Ovary (tissue), 9 donors: ENCODE data around the gene JPT2. TPM values are rescaled to one million over a fixed set of nuclear protein-coding genes. Genes with fewer than 3 reads are reported as not detected.

Experiments
- DNase-seq, 5 donors: peaks; one replicate each; pipeline ENCODE4 v3.0.0-alpha.2; 2019 to 2020
- H3K27ac ChIP-seq, 2 donors: fragments of 200-600 bp; one replicate each; pipeline versions ENCODE4 v1.5.1 to v1.8.0; 2019 to 2022
- H3K27me3 ChIP-seq: fragments of 200-600 bp; one replicate; pipeline ENCODE4 v1.8.0; 2022
- H3K36me3 ChIP-seq: fragments of 200-600 bp; sonication (generic); one replicate; pipeline ENCODE4 v1.5.1; 2019
- H3K4me1 ChIP-seq: one replicate; pipeline ENCODE4 v1.8.1; 2013; ENCODE audit warnings: mild to moderate bottlenecking, moderate library complexity; ENCODE audit not compliant: insufficient read depth
- H3K4me3 ChIP-seq: fragments of 200-600 bp; sonication (generic); one replicate; pipeline ENCODE4 v1.5.1; 2017
- H3K9me3 ChIP-seq, 2 donors: fragments of 200-600 bp in 1 of 2; sonication (generic) in 1 of 2; one replicate each; pipeline versions ENCODE4 v1.5.1 to v1.8.1; 2013 to 2019; ENCODE audit warnings: mild to moderate bottlenecking in 1 of 2, moderate library complexity in 1 of 2
- EP300 ChIP-seq: sonication (generic); formaldehyde crosslinking; IDR thresholded peaks from one replicate; pipeline ENCODE4 v1.6.1; 2017; ENCODE audit warnings: antibody characterized with exemption
- POLR2A ChIP-seq: fragments of 450-650 bp; IDR thresholded peaks from one replicate; pipeline ENCODE4 v1.6.1; 2017; ENCODE audit warnings: antibody characterized with exemption, mild to moderate bottlenecking, moderate library complexity
- WGBS, 3 donors: extraction: QIAGEN DNeasy Blood & Tissue Kit in 1 of 3; methylation state at CpG; one replicate each; pipeline versions ENCODE4 v1.1.5 to v1.1.7; 2013 to 2017; 5-methylcytosine and 5-hydroxymethylcytosine counted together
- intact Hi-C, 4 donors: fragments of 100-400 bp; cut with DNase I; formaldehyde crosslinking; loops; one replicate each; pipeline versions ENCODE4 v1.11.0 to v1.15.1; 2022 to 2023
- polyA plus RNA-seq, 2 donors: library from polyadenylated mRNA; stranded (reverse); fragments of 200-250 nt in 1 of 2; fragments of 350-450 nt in 1 of 2; fragmentation: Illumina TruSeq in 1 of 2; extraction: RNeasy Lipid Tissue Mini Kit (QIAGEN cat#74804) in 1 of 2; gene quantifications; one replicate each; pipeline ENCODE4 v1.2.3, GENCODE V29; 2013 to 2014
- total RNA-seq, 7 donors: library from RNA; depleted of rRNA in 2 of 7; stranded (reverse); fragments of >200 nt in 2 of 7; fragmentation: NEBNext Ultra II Directional in 3 of 7; extraction: Animal tissue kit (Norgen Biotek cat#: 25700) in 3 of 7; gene quantifications; one replicate each; pipeline versions ENCODE4 v1.1.0 to v1.2.4, GENCODE V29; 2016 to 2023
- TF ChIP-seq, protein P1 (sequence below), 3 donors: fragments of 450-650 bp in 2 of 3; fragments of 200-600 bp in 1 of 3; IDR thresholded peaks; one replicate each; pipeline versions ENCODE4 v1.5.1 to v1.8.0; 2016 to 2022; ENCODE audit warnings: antibody characterized with exemption in 3 of 3, mild to moderate bottlenecking in 1 of 3
- donor health status: DM: no; HTN: no; CAD: no; lungs with moderate emphysema.
- donor health status: DM: no; HTN: no; CAD: no.
- donor health status: Bipolar disorder and iron deficiency.
- donor health status: DM: yes; HTN: yes; CAD: no.
- donor health status: DM: no; HTN: no; CAD: no.
- donor health status: DM: yes; HTN: yes; CAD: no.

The JPT2 gene
- total and polyA plus RNA-seq, 9 donors = 14.4 to 51.8 (median 44.1) TPM

- Histone ChIP-seq H3K4me1 (no peaks in the 10 kb centered on the region), H3K36me3 (no peaks in the 10 kb centered on the region), H3K4me3 (no peak overlapping the region), H3K27ac (no peak overlapping the region), H3K9me3 (no peaks in the 10 kb centered on the region), H3K27me3 (no peaks in the 10 kb centered on the region)
- WGBS, 3 donors = 82 to 88% (median 87%) methylated on average over 18 of the region's 18 CpGs
- no peak for DNase-seq
- TF ChIP-seq, protein P1, sequence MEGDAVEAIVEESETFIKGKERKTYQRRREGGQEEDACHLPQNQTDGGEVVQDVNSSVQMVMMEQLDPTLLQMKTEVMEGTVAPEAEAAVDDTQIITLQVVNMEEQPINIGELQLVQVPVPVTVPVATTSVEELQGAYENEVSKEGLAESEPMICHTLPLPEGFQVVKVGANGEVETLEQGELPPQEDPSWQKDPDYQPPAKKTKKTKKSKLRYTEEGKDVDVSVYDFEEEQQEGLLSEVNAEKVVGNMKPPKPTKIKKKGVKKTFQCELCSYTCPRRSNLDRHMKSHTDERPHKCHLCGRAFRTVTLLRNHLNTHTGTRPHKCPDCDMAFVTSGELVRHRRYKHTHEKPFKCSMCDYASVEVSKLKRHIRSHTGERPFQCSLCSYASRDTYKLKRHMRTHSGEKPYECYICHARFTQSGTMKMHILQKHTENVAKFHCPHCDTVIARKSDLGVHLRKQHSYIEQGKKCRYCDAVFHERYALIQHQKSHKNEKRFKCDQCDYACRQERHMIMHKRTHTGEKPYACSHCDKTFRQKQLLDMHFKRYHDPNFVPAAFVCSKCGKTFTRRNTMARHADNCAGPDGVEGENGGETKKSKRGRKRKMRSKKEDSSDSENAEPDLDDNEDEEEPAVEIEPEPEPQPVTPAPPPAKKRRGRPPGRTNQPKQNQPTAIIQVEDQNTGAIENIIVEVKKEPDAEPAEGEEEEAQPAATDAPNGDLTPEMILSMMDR (IDR thresholded peaks at IDR 0.05) = no peak
- no peak for TF ChIP-seq POLR2A
- TF ChIP-seq EP300 = no peak
- intact Hi-C loops = no loop called here
Observed at GRCh38 chr16:1631931-1632637, 46.0 kb upstream of the JPT2 start.

GRCh38 chr16:1632638-1632970 lies 45.5 kb upstream of the JPT2 start:
- Histone ChIP-seq H3K27ac (no peak overlapping the region), H3K9me3 (no peaks in the 10 kb centered on the region), H3K4me3 (no peak overlapping the region), H3K36me3 (no peaks in the 10 kb centered on the region), H3K27me3 (no peaks in the 10 kb centered on the region), H3K4me1 (no peaks in the 10 kb centered on the region)
- TF ChIP-seq POLR2A (no peak), EP300 (no peak)
- TF ChIP-seq, protein P1 (IDR thresholded peaks at IDR 0.05) = no peak
- intact Hi-C loops = no loop called here
- no peak for DNase-seq
- 93 to 95% (median 94%) methylated on average over 13 of the region's 13 CpGs for WGBS, 3 donors

- intact Hi-C loops = no loop called here
- no peak overlapping the region for H3K4me3 ChIP-seq
- no peaks in the 10 kb centered on the region for H3K27me3 ChIP-seq
- DNase-seq = no peak
- no peaks in the 10 kb centered on the region for H3K36me3 ChIP-seq
- WGBS, 3 donors = 86 to 96% (median 89%) methylated on average over 12 of the region's 12 CpGs
- H3K27ac ChIP-seq = no peak overlapping the region
- H3K4me1 ChIP-seq = no peaks in the 10 kb centered on the region
- H3K9me3 ChIP-seq = no peaks in the 10 kb centered on the region
- TF ChIP-seq, protein P1 (IDR thresholded peaks at IDR 0.05) = no peak
- TF ChIP-seq EP300 (no peak), POLR2A (no peak)
Observed at GRCh38 chr16:1633310-1633709, 44.8 kb upstream of the JPT2 start.

- no peaks in the 10 kb centered on the region for H3K27me3 ChIP-seq
- no peaks in the 10 kb centered on the region for H3K4me1 ChIP-seq
- WGBS, 3 donors = 86 to 96% (median 92%) methylated on average over 12 of the region's 12 CpGs
- H3K9me3 ChIP-seq = no peaks in the 10 kb centered on the region
- TF ChIP-seq, protein P1 (IDR thresholded peaks at IDR 0.05) = no peak
- no peak for TF ChIP-seq EP300
- TF ChIP-seq POLR2A = no peak
- DNase-seq = no peak
- no peak overlapping the region for H3K4me3 ChIP-seq
- H3K36me3 ChIP-seq = no peaks in the 10 kb centered on the region
- no peak overlapping the region for H3K27ac ChIP-seq
- intact Hi-C loops = no loop called here
Observed at GRCh38 chr16:1634541-1634940, 43.5 kb upstream of the JPT2 start.
